Measurements from ENCODE around the gene CWC15.
"Not testable (repeated sequence)": the region's sequence is repeated elsewhere in the genome, so short reads cannot be mapped to it uniquely, and the experiment has no call there.

Gene CWC15

GRCh38 chr11:94973099-94973968 is at the start of gene CWC15, which contains the start of gene KDM4D:
CWC15 (minus strand) TSS chr11:94973556; CDS start chr11:94972185, 1,371 bp downstream.
KDM4D (plus strand) TSS chr11:94973709; CDS start chr11:94997373, 23,664 bp downstream.
- Histone ChIP-seq H3K27ac (peak within 1 kb of the TSS; percentile 69 to 95 (median 86)), H3K4me3 (peak within 1 kb of the TSS; percentile 76 to 94 (median 85))

- not testable (repeated sequence) for H3K27ac ChIP-seq, H3K4me3 ChIP-seq
These were observed 48.1 kb upstream of the CWC15 start for GRCh38 chr11:95021468-95021867.

GRCh38 chr11:95016139-95016538 is 42.8 kb upstream of the CWC15 start:
- H3K4me3 ChIP-seq = no peak overlapping the region
- H3K27ac ChIP-seq = no peak overlapping the region

GRCh38 chr11:95014184-95014821 is 40.9 kb upstream of the CWC15 start:
- H3K27ac ChIP-seq = no peak overlapping the region
- no peak overlapping the region for H3K4me3 ChIP-seq

- H3K27ac ChIP-seq = no peak overlapping the region
- no peak overlapping the region for H3K4me3 ChIP-seq
These were observed 38.0 kb upstream of the CWC15 start for GRCh38 chr11:95011376-95011775.

- no peak overlapping the region for H3K4me3 ChIP-seq
- no peak overlapping the region for H3K27ac ChIP-seq
These were observed 32.3 kb upstream of the CWC15 start for GRCh38 chr11:95005642-95006041.

GRCh38 chr11:95003716-95004115 is 30.4 kb upstream of the CWC15 start:
- H3K27ac ChIP-seq = no peak overlapping the region
- H3K4me3 ChIP-seq = no peak overlapping the region

- Histone ChIP-seq H3K4me3 (no peak overlapping the region), H3K27ac (no peak overlapping the region)
These were observed 24.9 kb upstream of the CWC15 start for GRCh38 chr11:94998285-94998684.

GRCh38 chr11:94997437-94997836 is 24.1 kb upstream of the CWC15 start:
- Histone ChIP-seq H3K27ac (no peak overlapping the region), H3K4me3 (no peak overlapping the region)

GRCh38 chr11:94993400-94993943 is 20.1 kb upstream of the CWC15 start:
- Histone ChIP-seq H3K4me3 (no peak overlapping the region), H3K27ac (no peak overlapping the region)

- no peak overlapping the region for H3K4me3 ChIP-seq
- no peak overlapping the region for H3K27ac ChIP-seq
These were observed 15.4 kb upstream of the CWC15 start for GRCh38 chr11:94988748-94989147.

GRCh38 chr11:94987378-94987777 is 14.0 kb upstream of the CWC15 start:
- Histone ChIP-seq H3K4me3 (no peak overlapping the region), H3K27ac (no peak overlapping the region)

- Histone ChIP-seq H3K4me3 (no peak overlapping the region), H3K27ac (no peak overlapping the region)
These were observed 2.2 kb upstream of the CWC15 start for GRCh38 chr11:94975599-94975998.

- H3K4me3 ChIP-seq = peak overlapping the region; percentile 76 to 94 (median 85)
- H3K27ac ChIP-seq = peak overlapping the region in 7 of 21 experiments; percentile 74 to 92 (median 86)
These were observed 822 bp upstream of the CWC15 start for GRCh38 chr11:94974178-94974577.

- Histone ChIP-seq H3K4me3 (peak overlapping the region; percentile 76 to 94 (median 85)), H3K27ac (peak overlapping the region; percentile 69 to 95 (median 86))
These were observed 657 bp downstream of the CWC15 start for GRCh38 chr11:94972700-94973098.

GRCh38 chr11:94968334-94968958 is 4.9 kb downstream of the CWC15 start:
- Histone ChIP-seq H3K4me3 (no peak overlapping the region), H3K27ac (no peak overlapping the region)

- Histone ChIP-seq H3K27ac (no peak overlapping the region), H3K4me3 (no peak overlapping the region)
These were observed 8.4 kb downstream of the CWC15 start for GRCh38 chr11:94964934-94965333.

GRCh38 chr11:94961255-94961654 is 12.1 kb downstream of the CWC15 start:
- Histone ChIP-seq H3K4me3 (no peak overlapping the region), H3K27ac (no peak overlapping the region)

- H3K4me3 ChIP-seq = no peak overlapping the region
These were observed 12.9 kb downstream of the CWC15 start for GRCh38 chr11:94960488-94960887.

GRCh38 chr11:94959179-94959578 is 14.2 kb downstream of the CWC15 start:
- Histone ChIP-seq H3K27ac (no peak overlapping the region), H3K4me3 (no peak overlapping the region)

More at GRCh38 chr11:94960488-94960887, 12.9 kb downstream of the CWC15 start:
- no peak overlapping the region for H3K27ac ChIP-seq
